ENCODE results near the gene APH1B.

DNA sequence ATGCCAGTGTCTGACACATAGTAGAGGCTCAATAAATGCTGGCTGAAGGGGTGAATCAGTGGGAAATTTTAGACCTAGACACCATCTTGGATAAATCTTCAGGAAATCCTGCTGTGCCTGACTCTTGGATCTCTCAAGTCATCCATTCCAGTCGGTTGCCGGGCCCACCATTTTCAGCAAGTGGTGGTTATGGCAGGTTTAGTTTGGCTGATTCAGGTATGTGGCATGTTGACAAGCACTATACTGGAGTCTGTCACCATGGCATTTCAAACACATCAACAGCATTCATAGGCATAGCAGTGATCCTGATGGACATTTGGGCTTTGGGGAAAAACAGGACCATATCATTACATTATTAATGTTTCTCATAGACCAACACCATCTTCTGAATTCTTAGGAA, 25.7 kb upstream of the APH1B start:
- TF ChIP-seq, protein P1, sequence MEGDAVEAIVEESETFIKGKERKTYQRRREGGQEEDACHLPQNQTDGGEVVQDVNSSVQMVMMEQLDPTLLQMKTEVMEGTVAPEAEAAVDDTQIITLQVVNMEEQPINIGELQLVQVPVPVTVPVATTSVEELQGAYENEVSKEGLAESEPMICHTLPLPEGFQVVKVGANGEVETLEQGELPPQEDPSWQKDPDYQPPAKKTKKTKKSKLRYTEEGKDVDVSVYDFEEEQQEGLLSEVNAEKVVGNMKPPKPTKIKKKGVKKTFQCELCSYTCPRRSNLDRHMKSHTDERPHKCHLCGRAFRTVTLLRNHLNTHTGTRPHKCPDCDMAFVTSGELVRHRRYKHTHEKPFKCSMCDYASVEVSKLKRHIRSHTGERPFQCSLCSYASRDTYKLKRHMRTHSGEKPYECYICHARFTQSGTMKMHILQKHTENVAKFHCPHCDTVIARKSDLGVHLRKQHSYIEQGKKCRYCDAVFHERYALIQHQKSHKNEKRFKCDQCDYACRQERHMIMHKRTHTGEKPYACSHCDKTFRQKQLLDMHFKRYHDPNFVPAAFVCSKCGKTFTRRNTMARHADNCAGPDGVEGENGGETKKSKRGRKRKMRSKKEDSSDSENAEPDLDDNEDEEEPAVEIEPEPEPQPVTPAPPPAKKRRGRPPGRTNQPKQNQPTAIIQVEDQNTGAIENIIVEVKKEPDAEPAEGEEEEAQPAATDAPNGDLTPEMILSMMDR (IDR thresholded peaks at IDR 0.05; ENCODE audit: low read depth, low read length, missing input control) = no peak
- TF ChIP-seq JUND (IDR thresholded peaks at IDR 0.05) (no peak), TAF1 (conservative IDR thresholded peaks at IDR 0.05) (no peak), HNF4G (IDR thresholded peaks at IDR 0.05) (no peak), RXRA (IDR thresholded peaks at IDR 0.05) (no peak), YY1 (IDR thresholded peaks at IDR 0.05) (no peak), EGR1 (IDR thresholded peaks at IDR 0.05; ENCODE audit: low read depth in 2 of 2) (no peak)
- TF ChIP-seq, protein P2, sequence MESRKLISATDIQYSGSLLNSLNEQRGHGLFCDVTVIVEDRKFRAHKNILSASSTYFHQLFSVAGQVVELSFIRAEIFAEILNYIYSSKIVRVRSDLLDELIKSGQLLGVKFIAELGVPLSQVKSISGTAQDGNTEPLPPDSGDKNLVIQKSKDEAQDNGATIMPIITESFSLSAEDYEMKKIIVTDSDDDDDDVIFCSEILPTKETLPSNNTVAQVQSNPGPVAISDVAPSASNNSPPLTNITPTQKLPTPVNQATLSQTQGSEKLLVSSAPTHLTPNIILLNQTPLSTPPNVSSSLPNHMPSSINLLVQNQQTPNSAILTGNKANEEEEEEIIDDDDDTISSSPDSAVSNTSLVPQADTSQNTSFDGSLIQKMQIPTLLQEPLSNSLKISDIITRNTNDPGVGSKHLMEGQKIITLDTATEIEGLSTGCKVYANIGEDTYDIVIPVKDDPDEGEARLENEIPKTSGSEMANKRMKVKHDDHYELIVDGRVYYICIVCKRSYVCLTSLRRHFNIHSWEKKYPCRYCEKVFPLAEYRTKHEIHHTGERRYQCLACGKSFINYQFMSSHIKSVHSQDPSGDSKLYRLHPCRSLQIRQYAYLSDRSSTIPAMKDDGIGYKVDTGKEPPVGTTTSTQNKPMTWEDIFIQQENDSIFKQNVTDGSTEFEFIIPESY (IDR thresholded peaks at IDR 0.05) = no peak
- TF ChIP-seq, protein P3, sequence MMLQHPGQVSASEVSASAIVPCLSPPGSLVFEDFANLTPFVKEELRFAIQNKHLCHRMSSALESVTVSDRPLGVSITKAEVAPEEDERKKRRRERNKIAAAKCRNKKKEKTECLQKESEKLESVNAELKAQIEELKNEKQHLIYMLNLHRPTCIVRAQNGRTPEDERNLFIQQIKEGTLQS (IDR thresholded peaks at IDR 0.05) = no peak
- TF ChIP-seq, protein P4, sequence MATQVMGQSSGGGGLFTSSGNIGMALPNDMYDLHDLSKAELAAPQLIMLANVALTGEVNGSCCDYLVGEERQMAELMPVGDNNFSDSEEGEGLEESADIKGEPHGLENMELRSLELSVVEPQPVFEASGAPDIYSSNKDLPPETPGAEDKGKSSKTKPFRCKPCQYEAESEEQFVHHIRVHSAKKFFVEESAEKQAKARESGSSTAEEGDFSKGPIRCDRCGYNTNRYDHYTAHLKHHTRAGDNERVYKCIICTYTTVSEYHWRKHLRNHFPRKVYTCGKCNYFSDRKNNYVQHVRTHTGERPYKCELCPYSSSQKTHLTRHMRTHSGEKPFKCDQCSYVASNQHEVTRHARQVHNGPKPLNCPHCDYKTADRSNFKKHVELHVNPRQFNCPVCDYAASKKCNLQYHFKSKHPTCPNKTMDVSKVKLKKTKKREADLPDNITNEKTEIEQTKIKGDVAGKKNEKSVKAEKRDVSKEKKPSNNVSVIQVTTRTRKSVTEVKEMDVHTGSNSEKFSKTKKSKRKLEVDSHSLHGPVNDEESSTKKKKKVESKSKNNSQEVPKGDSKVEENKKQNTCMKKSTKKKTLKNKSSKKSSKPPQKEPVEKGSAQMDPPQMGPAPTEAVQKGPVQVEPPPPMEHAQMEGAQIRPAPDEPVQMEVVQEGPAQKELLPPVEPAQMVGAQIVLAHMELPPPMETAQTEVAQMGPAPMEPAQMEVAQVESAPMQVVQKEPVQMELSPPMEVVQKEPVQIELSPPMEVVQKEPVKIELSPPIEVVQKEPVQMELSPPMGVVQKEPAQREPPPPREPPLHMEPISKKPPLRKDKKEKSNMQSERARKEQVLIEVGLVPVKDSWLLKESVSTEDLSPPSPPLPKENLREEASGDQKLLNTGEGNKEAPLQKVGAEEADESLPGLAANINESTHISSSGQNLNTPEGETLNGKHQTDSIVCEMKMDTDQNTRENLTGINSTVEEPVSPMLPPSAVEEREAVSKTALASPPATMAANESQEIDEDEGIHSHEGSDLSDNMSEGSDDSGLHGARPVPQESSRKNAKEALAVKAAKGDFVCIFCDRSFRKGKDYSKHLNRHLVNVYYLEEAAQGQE (IDR thresholded peaks at IDR 0.05) = no peak
